ENCODE measurements around the gene TCL1A. TPM values are rescaled to one million over a fixed set of nuclear protein-coding genes. Genes with fewer than 3 reads are reported as not detected.

The TCL1A gene
- total RNA-seq, 2 experiments from 2014 or later: 2.8 to 3.0 TPM

DNA sequence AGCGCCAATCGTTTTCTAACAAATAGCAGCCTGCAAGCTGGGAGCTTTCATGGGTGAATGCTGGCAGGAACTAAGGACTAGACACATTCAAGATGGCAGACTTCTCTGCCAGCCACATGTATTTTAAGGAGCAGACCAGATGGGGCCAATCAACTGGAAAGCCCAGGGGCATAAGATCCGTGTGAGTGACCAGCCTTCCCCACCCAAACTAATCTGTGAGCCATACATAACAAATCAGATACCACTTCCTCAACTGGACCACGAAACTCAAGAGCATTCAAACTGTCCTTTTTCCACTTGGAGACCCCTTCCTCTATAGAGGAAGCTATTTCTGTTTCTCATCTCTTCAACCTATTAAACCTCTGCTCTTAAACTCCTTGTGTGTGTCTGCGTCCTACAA is 18.0 kb downstream of the TCL1A start:
- no peaks in the 10 kb centered on the region for H3K36me3 Mint-ChIP-seq
- no peak overlapping the region for H3K4me3 Mint-ChIP-seq
- no peak for DNase-seq
- H3K27me3 Mint-ChIP-seq: peaks cover 23% of the 10 kb centered on the region
- peaks cover 11% of the 10 kb centered on the region for H3K4me1 Mint-ChIP-seq
- no peaks in the 10 kb centered on the region for H3K9me3 Mint-ChIP-seq
- H3K27ac Mint-ChIP-seq: no peak overlapping the region

DNA sequence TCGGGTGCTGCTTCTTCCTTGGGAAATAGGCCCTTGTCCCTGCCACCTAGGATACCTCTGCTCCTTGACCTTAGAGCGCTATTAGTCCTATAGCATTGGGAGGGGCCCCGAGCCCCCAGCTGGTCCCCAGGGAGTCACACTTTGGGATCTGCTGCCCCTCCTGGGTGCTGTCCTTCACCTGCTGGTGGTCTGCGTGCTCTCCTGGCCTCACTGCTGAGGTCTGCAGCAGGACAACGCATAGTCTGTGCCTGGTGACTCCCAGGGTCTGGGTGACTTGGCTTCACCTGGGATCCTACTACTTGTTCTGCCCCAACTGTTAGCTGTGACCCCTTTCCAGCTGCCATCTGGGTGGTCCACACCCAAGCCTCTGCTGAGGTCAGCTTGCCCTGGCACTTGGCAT is 18.9 kb downstream of the TCL1A start:
- no peak overlapping the region for H3K27ac Mint-ChIP-seq
- H3K27me3 Mint-ChIP-seq: peaks cover 18% of the 10 kb centered on the region
- DNase-seq: no peak
- no peaks in the 10 kb centered on the region for H3K36me3 Mint-ChIP-seq
- H3K9me3 Mint-ChIP-seq: no peaks in the 10 kb centered on the region
- H3K4me3 Mint-ChIP-seq: no peak overlapping the region
- H3K4me1 Mint-ChIP-seq: peaks cover 10% of the 10 kb centered on the region

DNA sequence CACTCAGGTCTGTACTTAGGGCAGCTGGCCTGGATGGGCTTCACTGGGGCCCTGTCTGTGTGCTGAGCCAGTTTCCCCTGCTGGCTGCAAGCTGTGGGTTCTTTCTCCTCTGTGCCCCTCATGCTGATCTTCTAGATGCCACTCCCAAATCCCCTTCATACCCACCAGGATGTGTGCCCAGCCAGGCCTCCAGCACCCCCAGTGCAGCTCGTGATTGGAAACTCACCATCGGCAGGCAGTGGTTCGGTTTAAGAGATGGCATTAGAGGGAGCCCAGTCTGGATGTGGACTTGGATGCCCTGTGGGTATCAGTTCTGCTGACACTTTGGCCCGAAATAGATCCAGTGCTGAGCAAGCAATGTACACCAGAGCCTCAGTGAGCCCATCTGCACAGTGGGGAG is 21.8 kb downstream of the TCL1A start:
- Mint-ChIP-seq H3K9me3 (no peaks in the 10 kb centered on the region), H3K4me3 (no peak overlapping the region), H3K27ac (no peak overlapping the region), H3K36me3 (no peaks in the 10 kb centered on the region), H3K27me3 (peaks cover 26% of the 10 kb centered on the region), H3K4me1 (no peaks in the 10 kb centered on the region)
- no peak for DNase-seq

DNA sequence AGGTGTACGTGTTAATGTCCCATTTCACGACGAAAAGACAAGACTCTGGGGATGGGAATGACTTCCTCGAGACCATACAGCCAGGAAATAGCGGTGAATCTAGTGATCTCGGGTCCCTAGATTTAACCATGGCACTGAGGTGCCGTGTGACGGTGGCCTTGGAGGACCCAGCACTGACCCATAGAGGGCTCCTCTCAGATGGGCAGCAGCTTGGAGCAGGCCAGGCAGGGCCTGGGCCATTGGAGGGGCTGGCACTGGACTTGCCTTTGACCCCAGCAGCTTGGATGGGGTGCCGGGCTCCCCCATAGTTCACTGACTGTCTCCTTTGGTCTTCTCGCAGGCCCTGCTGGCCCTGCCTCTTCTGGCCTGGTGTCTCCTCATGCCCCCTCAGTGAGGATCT is 22.3 kb downstream of the TCL1A start:
- no peak overlapping the region for H3K4me3 Mint-ChIP-seq

DNA sequence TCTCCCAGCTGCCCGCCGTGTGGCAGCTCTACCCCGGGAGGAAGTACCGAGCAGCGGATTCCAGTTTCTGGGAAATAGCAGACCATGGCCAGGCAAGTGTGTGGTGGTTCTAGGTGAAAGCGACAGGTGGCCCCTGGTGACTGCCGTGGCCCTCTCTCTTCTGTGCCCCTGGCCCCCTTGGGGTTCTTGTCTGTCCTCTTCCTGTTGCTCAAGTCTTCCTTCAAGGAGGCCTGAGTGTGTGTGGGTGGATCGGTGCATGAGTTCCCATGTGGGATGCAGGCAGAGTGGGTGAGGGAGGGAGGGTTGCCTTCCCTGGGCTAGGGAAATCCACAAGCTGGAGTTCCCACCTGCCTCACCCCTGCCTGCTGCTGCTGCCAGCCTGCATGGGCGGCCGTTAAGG is 23.1 kb downstream of the TCL1A start:
- Mint-ChIP-seq H3K27ac (no peak overlapping the region), H3K36me3 (no peaks in the 10 kb centered on the region), H3K27me3 (peaks cover 19% of the 10 kb centered on the region), H3K4me1 (no peaks in the 10 kb centered on the region), H3K4me3 (no peak overlapping the region), H3K9me3 (no peaks in the 10 kb centered on the region)
- DNase-seq: no peak

More for the DNA sequence above, 22.3 kb downstream of the TCL1A start:
- Mint-ChIP-seq H3K27ac (no peak overlapping the region), H3K9me3 (no peaks in the 10 kb centered on the region), H3K36me3 (no peaks in the 10 kb centered on the region), H3K4me1 (no peaks in the 10 kb centered on the region), H3K27me3 (peaks cover 26% of the 10 kb centered on the region)
- DNase-seq: no peak

DNA sequence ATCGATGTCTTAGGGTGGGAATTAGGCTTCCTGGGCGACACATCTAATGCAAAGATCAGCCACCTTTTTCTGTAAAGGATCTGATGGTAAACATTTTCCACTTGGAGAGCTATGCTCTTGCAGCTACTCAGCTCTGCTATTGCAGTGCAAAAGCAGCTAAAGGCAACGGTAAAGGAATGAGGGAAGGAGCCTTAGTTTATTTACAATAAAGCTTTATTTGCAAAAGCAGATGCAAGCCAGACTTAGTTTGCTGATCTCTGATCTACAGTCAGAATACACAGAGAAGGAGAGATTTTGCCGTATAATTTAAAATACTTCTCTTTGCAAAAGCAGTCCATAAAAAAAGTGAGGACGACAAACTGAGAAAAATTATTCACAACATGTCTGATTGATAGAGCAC is 24.5 kb downstream of the TCL1A start:
- Mint-ChIP-seq H3K4me1 (no peaks in the 10 kb centered on the region), H3K27me3 (peaks cover 23% of the 10 kb centered on the region), H3K4me3 (no peak overlapping the region), H3K9me3 (no peaks in the 10 kb centered on the region), H3K36me3 (no peaks in the 10 kb centered on the region), H3K27ac (no peak overlapping the region)
- DNase-seq: no peak

- DNase-seq: no peak
- no peak overlapping the region for H3K4me3 Mint-ChIP-seq
- peaks cover 28% of the 10 kb centered on the region for H3K27me3 Mint-ChIP-seq
- H3K4me1 Mint-ChIP-seq: no peaks in the 10 kb centered on the region
- H3K9me3 Mint-ChIP-seq: no peaks in the 10 kb centered on the region
- H3K36me3 Mint-ChIP-seq: no peaks in the 10 kb centered on the region
- H3K27ac Mint-ChIP-seq: no peak overlapping the region
Observed at GRCh38 chr14:95686935-95687334, 27.0 kb downstream of the TCL1A start.

DNA sequence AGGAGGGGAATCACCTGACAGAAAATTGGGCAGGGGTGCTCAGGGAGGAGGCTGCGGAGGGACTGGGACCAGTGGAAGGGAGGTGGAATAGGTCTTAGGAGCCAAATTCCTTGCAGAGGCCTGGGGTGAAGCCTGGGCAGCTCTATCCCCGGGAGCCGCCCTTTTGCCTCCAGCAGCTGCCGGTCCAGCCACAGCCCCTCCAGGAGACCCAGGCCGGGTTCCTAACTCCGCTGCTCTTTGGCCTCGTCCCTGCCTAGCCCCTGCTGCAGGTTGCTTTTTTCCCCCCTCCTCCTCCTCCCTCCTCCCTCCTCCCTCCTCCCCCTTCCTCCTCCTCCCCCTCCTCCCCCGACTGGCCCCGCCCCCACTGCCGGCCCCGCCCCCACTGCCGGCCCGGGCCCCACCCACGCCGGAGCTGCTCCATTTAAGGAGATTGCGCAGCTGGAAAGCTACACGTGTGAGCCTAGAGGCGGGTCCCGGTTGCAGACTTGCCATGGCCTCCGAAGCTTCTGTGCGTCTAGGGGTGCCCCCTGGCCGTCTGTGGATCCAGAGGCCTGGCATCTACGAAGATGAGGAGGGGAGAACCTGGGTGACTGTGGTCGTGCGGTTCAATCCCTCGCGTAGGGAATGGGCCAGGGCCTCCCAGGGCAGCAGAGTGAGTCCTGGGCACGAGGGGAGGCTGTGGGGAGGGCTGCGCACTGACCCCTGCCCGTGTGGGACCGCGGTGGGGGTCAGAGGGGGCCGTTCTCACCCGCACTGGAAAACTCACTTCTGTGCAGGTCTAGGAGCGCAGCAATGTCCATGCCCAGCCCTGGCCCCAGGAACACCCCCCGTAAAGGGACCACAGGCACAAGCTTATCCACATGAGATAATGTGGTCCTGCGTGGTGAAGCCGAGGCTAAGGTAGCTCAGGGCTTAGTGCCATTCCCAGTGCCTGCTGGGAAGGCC is 27.7 kb downstream of the TCL1A start, which contains the start of gene TCL1B:
Gene TCL1B, plus strand, starts transcription at position 449 of the 945 bp plus-strand sequence. Its CDS starts 42 bp downstream, at position 491.
- Mint-ChIP-seq H3K27ac (no peak within 1 kb of the TSS), H3K27me3 (peaks cover 28% of the 10 kb centered on the region), H3K9me3 (no peaks in the 10 kb centered on the region), H3K4me1 (no peaks in the 10 kb centered on the region), H3K36me3 (no peaks in the 10 kb centered on the region), H3K4me3 (no peak within 1 kb of the TSS)
- no peak for DNase-seq

- Mint-ChIP-seq H3K27me3 (peaks cover 32% of the 10 kb centered on the region), H3K36me3 (no peaks in the 10 kb centered on the region)
- peak; percentile 28 for DNase-seq
Observed at GRCh38 chr14:95683793-95684192, 30.1 kb downstream of the TCL1A start.

DNA sequence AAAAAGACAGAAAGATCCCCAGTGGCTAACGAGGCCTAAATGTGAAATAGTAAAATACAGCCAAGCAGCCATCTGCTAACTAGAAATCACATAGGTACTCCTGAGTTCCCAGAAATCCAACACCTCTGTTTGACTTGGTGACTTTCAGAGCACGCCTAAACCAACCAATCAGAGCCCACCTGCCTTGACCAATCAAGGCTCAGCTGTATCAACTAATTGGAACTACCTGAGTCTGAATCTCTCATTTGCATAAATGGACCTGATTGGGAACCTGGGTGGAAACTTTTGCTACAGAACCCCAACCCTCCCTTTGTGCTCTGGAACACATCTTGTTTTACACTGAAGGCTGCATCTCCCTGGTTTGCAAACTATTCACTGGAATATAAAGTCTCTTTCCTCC is 32.8 kb downstream of the TCL1A start:
- H3K27me3 Mint-ChIP-seq: peaks cover 27% of the 10 kb centered on the region
- DNase-seq: no peak
- no peak overlapping the region for H3K4me3 Mint-ChIP-seq
- no peaks in the 10 kb centered on the region for H3K4me1 Mint-ChIP-seq
- H3K27ac Mint-ChIP-seq: no peak overlapping the region
- H3K9me3 Mint-ChIP-seq: no peaks in the 10 kb centered on the region
- no peaks in the 10 kb centered on the region for H3K36me3 Mint-ChIP-seq

More at GRCh38 chr14:95683793-95684192, 30.1 kb downstream of the TCL1A start:
- H3K4me1 Mint-ChIP-seq: no peaks in the 10 kb centered on the region
- no peak overlapping the region for H3K27ac Mint-ChIP-seq
- no peak overlapping the region for H3K4me3 Mint-ChIP-seq
- H3K9me3 Mint-ChIP-seq: no peaks in the 10 kb centered on the region

- Mint-ChIP-seq H3K4me3 (no peak overlapping the region), H3K9me3 (no peaks in the 10 kb centered on the region), H3K27ac (no peak overlapping the region), H3K36me3 (no peaks in the 10 kb centered on the region), H3K4me1 (no peaks in the 10 kb centered on the region), H3K27me3 (peaks cover 27% of the 10 kb centered on the region)
- no peak for DNase-seq
Observed at GRCh38 chr14:95679998-95680735, 33.8 kb downstream of the TCL1A start.

GRCh38 chr14:95679148-95679815 is 34.6 kb downstream of the TCL1A start:
- no peak for DNase-seq
- H3K4me3 Mint-ChIP-seq: no peak overlapping the region
- H3K9me3 Mint-ChIP-seq: no peaks in the 10 kb centered on the region
- no peaks in the 10 kb centered on the region for H3K36me3 Mint-ChIP-seq
- peaks cover 27% of the 10 kb centered on the region for H3K27me3 Mint-ChIP-seq
- no peak overlapping the region for H3K27ac Mint-ChIP-seq
- no peaks in the 10 kb centered on the region for H3K4me1 Mint-ChIP-seq

DNA sequence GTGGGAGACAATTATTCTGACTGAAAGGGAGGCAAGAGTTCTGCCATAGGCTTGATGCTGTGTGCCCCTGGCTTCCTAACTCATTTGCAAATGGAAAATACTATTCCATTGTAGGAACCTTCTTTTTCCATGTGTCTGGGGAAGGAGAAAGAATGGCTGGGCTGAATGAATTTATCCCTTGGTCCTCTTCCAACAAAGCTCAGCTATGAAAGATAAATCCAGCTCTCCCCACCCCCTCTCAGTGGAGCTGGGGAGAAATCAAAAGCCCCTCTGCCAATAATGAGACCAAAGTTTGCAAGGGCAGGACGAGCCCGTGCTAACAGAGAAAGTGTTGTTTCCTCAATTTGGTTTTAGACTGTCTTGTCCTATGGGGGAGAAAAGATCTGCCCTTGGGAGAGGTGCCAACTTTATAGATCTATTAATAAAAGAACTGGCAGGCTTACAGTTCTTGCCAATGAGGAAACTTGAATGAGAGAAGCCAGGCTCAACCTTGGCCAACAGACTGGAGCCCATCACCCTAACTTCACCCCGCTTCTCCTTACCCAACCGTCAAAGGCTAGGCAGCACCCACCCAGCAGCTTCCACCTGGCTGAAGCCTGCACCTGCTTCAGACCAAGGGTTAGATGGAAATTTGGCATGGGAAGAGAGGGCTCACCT is 36.6 kb downstream of the TCL1A start:
- H3K27me3 Mint-ChIP-seq: peaks cover 18% of the 10 kb centered on the region
- no peaks in the 10 kb centered on the region for H3K4me1 Mint-ChIP-seq

DNA sequence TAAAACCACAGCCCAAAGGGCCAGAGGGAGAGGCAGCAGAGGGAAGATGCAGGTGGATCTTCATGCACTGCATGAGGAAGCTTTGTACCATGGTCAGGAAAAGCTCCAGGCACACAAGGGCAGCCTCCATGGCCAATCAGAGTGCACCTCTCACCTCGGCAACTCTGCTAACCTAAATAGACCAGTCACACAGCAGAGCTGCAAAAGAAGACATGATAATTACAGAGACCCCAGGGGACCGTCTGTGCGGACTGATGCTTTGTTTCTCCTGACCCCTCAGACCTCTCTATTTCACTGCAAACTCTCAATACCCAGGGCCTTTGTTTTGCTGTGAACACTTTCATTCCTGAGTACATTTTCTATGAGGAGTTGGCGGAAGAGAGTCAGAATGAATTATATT is 38.4 kb downstream of the TCL1A start:
- no peak for DNase-seq
- Mint-ChIP-seq H3K27ac (no peak overlapping the region), H3K36me3 (no peaks in the 10 kb centered on the region), H3K4me3 (no peak overlapping the region), H3K4me1 (no peaks in the 10 kb centered on the region), H3K27me3 (peaks cover 18% of the 10 kb centered on the region), H3K9me3 (no peaks in the 10 kb centered on the region)

More for the DNA sequence above, 36.6 kb downstream of the TCL1A start:
- DNase-seq: no peak
- no peak overlapping the region for H3K27ac Mint-ChIP-seq
- no peaks in the 10 kb centered on the region for H3K9me3 Mint-ChIP-seq
- H3K4me3 Mint-ChIP-seq: no peak overlapping the region
- no peaks in the 10 kb centered on the region for H3K36me3 Mint-ChIP-seq
